Astrocyte of the spinal cord (primary cell): ENCODE results near the gene WDR1.

ENCODE experiments used
- DNase-seq: peaks from one replicate; pipeline ENCODE4 v3.0.0; 2011; ENCODE audit warnings: low read depth, low spot score
- H3K4me3 ChIP-seq: 2 replicates; pipeline ENCODE4 v1.5.1; 2011; ENCODE audit warnings: low read depth, mild to moderate bottlenecking, low read length, moderate library complexity
- CTCF ChIP-seq: IDR thresholded peaks from 2 replicates; pipeline ENCODE4 v1.5.1; 2012; ENCODE audit warnings: low read depth, mild to moderate bottlenecking, low read length, inconsistent platforms
- in situ Hi-C: cut with HindIII; loops from 2 replicates; pipeline ENCODE4 v1.10.0; 2017; ENCODE audit warnings: low sequenced_read_pairs

The WDR1 gene

GRCh38 chr4:10116569-10117358, at the start of gene WDR1:
Gene WDR1 (minus strand): TSS chr4:10116799. CDS start chr4:10116666, 133 bp downstream.
- peak; percentile 98 for DNase-seq
- in situ Hi-C loops, result no loop called here
- TF ChIP-seq CTCF, result no peak
- peak within 1 kb of the TSS; percentile 86 for H3K4me3 ChIP-seq

GRCh38 chr4:10164877-10165283, 48.3 kb upstream of the WDR1 start:
- DNase-seq, result peak; percentile 26
- no peak overlapping the region for H3K4me3 ChIP-seq
- TF ChIP-seq CTCF, result peak; percentile 65
- in situ Hi-C loops, result loop anchor here (25.0 kb wide), 1 partner anchor 372 kb away; no protein-coding TSS in a partner anchor

GRCh38 chr4:10163296-10163695, 46.7 kb upstream of the WDR1 start:
- H3K4me3 ChIP-seq, result no peak overlapping the region
- TF ChIP-seq CTCF, result no peak
- no peak for DNase-seq
- in situ Hi-C loops, result loop anchor here (25.0 kb wide), 1 partner anchor 374 kb away; no protein-coding TSS in a partner anchor

DNA sequence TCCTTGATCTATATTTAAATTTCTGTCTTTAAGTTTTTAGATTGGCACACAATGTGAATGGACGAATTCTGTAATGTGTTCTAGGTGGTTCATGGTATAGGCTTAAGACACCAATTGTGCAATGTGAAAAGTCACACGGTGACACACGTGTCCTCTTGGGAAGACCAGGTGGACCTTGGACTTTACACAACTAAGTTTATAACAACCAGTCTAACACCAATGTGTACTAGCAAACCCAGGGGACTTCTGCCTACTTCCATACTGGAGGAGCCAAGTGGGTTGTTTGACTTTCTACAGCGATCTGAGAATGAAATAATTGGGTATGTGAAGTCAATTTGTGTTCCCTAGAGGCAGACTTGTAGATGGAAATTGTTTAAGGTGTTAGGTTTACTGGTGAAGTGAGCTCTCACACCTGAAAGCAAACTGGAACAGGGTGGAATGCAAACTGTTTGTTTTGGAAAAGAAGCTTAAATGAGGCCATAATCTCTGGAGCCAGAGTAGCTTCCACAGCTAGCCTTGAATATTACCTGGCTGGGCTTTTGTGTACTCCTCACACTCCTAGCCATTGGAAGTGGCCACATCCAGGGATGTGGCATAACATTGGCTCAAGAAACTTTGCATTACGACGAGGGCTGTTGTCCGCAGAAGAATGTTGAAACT, 45.9 kb upstream of the WDR1 start:
- DNase-seq, result no peak
- in situ Hi-C loops, result loop anchor here (25.0 kb wide), 1 partner anchor 375 kb away; no protein-coding TSS in a partner anchor
- no peak for TF ChIP-seq CTCF
- no peak overlapping the region for H3K4me3 ChIP-seq

- no peak overlapping the region for H3K4me3 ChIP-seq
- no peak for TF ChIP-seq CTCF
- DNase-seq, result no peak
- in situ Hi-C loops, result loop anchor here (25.0 kb wide), 1 partner anchor 375 kb away; no protein-coding TSS in a partner anchor
Observed at GRCh38 chr4:10161840-10162239, 45.2 kb upstream of the WDR1 start.

GRCh38 chr4:10161146-10161545, 44.5 kb upstream of the WDR1 start:
- in situ Hi-C loops, result loop anchor here (25.0 kb wide), 1 partner anchor 376 kb away; no protein-coding TSS in a partner anchor
- DNase-seq, result no peak
- no peak for TF ChIP-seq CTCF
- no peak overlapping the region for H3K4me3 ChIP-seq
